Endodermal cell (in vitro differentiated cells): Measurements from ENCODE around the gene UNC5C. TPM values are rescaled to one million over a fixed set of nuclear protein-coding genes. Genes with fewer than 3 reads are reported as not detected.
"Not testable (repeated sequence)": the region's sequence is repeated elsewhere in the genome, so short reads cannot be mapped to it uniquely, and the experiment has no call there.

Experiments used
- DNase-seq: peaks from one replicate; pipeline ENCODE4 v3.0.0-alpha.2; 2017
- H3K27ac ChIP-seq: 2 replicates; pipeline ENCODE4 v1.5.1; 2013; ENCODE audit warnings: mild to moderate bottlenecking, low read depth, low read length, moderate library complexity
- H3K27me3 ChIP-seq: 2 replicates; pipeline ENCODE4 v1.6.1; 2013; ENCODE audit warnings: mild to moderate bottlenecking, low read length, moderate library complexity; ENCODE audit not compliant: insufficient read depth, control insufficient read depth, poor library complexity, severe bottlenecking
- H3K36me3 ChIP-seq: 2 replicates; pipeline ENCODE4 v1.7.0; 2013; ENCODE audit warnings: mild to moderate bottlenecking, low read length, moderate library complexity; ENCODE audit not compliant: control insufficient read depth, insufficient read depth
- H3K4me1 ChIP-seq: one replicate; pipeline ENCODE4 v1.7.0; 2013; ENCODE audit warnings: low read length; ENCODE audit not compliant: control insufficient read depth, insufficient read depth
- H3K4me3 ChIP-seq: 2 replicates; pipeline ENCODE4 v1.5.1; 2013; ENCODE audit warnings: mild to moderate bottlenecking, low read length, moderate library complexity
- H3K9ac ChIP-seq: 2 replicates; pipeline ENCODE4 v1.6.1; 2013; ENCODE audit warnings: mild to moderate bottlenecking, low read length, moderate library complexity; ENCODE audit not compliant: poor library complexity, severe bottlenecking; ENCODE audit errors: extremely low read depth
- H3K9me3 ChIP-seq: 2 replicates; pipeline ENCODE4 v1.6.1; 2013; ENCODE audit warnings: mild to moderate bottlenecking, low read length, moderate library complexity; ENCODE audit not compliant: control insufficient read depth
- H3K27ac Mint-ChIP-seq: 2 replicates; pipeline ENCODE4 v1.8.0; 2020; ENCODE audit warnings: mixed read lengths
- H3K27me3 Mint-ChIP-seq: 2 replicates; pipeline ENCODE4 v1.8.0; 2021; ENCODE audit warnings: mild to moderate bottlenecking, mixed read lengths; ENCODE audit not compliant: insufficient read depth
- H3K36me3 Mint-ChIP-seq: 2 replicates; pipeline ENCODE4 v1.8.0; 2020; ENCODE audit warnings: low read depth, mixed read lengths
- H3K4me1 Mint-ChIP-seq: 2 replicates; pipeline ENCODE4 v1.8.0; 2020; ENCODE audit warnings: mixed read lengths
- H3K4me3 Mint-ChIP-seq: 2 replicates; pipeline ENCODE4 v1.8.0; 2020; ENCODE audit warnings: mild to moderate bottlenecking, moderate library complexity, mixed read lengths
- H3K9me3 Mint-ChIP-seq: 2 replicates; pipeline ENCODE4 v1.8.0; 2020; ENCODE audit warnings: mild to moderate bottlenecking, mixed read lengths
- CTCF ChIP-seq: fragments of 200-600 bp; sonication (generic); conservative IDR thresholded peaks from 2 replicates; pipeline ENCODE4 v1.5.0; 2021; ENCODE audit warnings: antibody characterized with exemption, mild to moderate bottlenecking
- WGBS, 2 experiments: methylation state at CpG; one replicate each; pipeline versions ENCODE4 v1.1.5 to v1.1.7; 2013; ENCODE audit warnings: missing lambda C conversion rate in 2 of 2, mixed read lengths in 1 of 2; ENCODE audit not compliant: insufficient coverage in 1 of 2, insufficient read length in 1 of 2; 5-methylcytosine and 5-hydroxymethylcytosine counted together
- total RNA-seq, 2 donors: library from RNA; stranded (reverse); fragmentation: NEBNext Ultra II Directional in 1 of 2; extraction: Animal tissue kit (Norgen Biotek cat#: 25700) in 1 of 2; gene quantifications; 2 replicates in 1 of 2; 3 replicates in 1 of 2; pipeline ENCODE4 v1.2.1, GENCODE V29; 2021

UNC5C gene
- total RNA-seq, 2 donors from 2014 or later, result 2.0 to 7.2 TPM

GRCh38 chr4:95141361-95141760 is 407.4 kb downstream of the UNC5C start:
- peaks cover under 1% of the 10 kb centered on the region for H3K4me1 Mint-ChIP-seq
- Histone ChIP-seq H3K27ac (no peak overlapping the region), H3K27me3 (no peaks in the 10 kb centered on the region), H3K4me1 (no peaks in the 10 kb centered on the region), H3K9ac (no peak overlapping the region), H3K9me3 (peaks cover 17% of the 10 kb centered on the region), H3K36me3 (no peaks in the 10 kb centered on the region), H3K4me3 (no peak overlapping the region)
- no peak for TF ChIP-seq CTCF
- peaks cover 42% of the 10 kb centered on the region for H3K9me3 Mint-ChIP-seq
- peaks cover 1% of the 10 kb centered on the region for H3K27me3 Mint-ChIP-seq
- no peak overlapping the region for H3K4me3 Mint-ChIP-seq
- peaks cover 10% of the 10 kb centered on the region for H3K36me3 Mint-ChIP-seq
- H3K27ac Mint-ChIP-seq, result no peak overlapping the region
- no peak for DNase-seq
- 89 to 94% methylated on average over 4 to 5 of the region's 5 CpGs for WGBS, 2 experiments

- not testable (repeated sequence) for H3K4me3 Mint-ChIP-seq, H3K27ac Mint-ChIP-seq, H3K36me3 ChIP-seq, H3K9ac ChIP-seq, H3K27me3 ChIP-seq, H3K27ac ChIP-seq, H3K4me1 ChIP-seq, H3K4me3 ChIP-seq, DNase-seq, H3K4me1 Mint-ChIP-seq, H3K27me3 Mint-ChIP-seq
- Mint-ChIP-seq H3K9me3 (peaks cover 57% of the 10 kb centered on the region), H3K36me3 (peaks cover 13% of the 10 kb centered on the region)
- 81 to 90% methylated on average over 6 to 14 of the region's 14 CpGs for WGBS, 2 experiments
- H3K9me3 ChIP-seq, result peaks cover 17% of the 10 kb centered on the region
Measured at GRCh38 chr4:95139424-95139823, 409.3 kb downstream of the UNC5C start.

- H3K4me3 ChIP-seq, DNase-seq, H3K9me3 ChIP-seq, H3K27me3 Mint-ChIP-seq, H3K27ac Mint-ChIP-seq, H3K9ac ChIP-seq, H3K4me1 Mint-ChIP-seq, H3K4me1 ChIP-seq, H3K4me3 Mint-ChIP-seq, H3K36me3 Mint-ChIP-seq, H3K27ac ChIP-seq, H3K27me3 ChIP-seq, H3K36me3 ChIP-seq: not testable (repeated sequence)
- WGBS, 2 experiments, result 89 to 100% methylated on average over 2 to 4 of the region's 4 CpGs
- H3K9me3 Mint-ChIP-seq, result peaks cover 46% of the 10 kb centered on the region
Measured at GRCh38 chr4:95134016-95134415, 414.8 kb downstream of the UNC5C start.

- TF ChIP-seq CTCF, result no peak
- Mint-ChIP-seq H3K27me3 (no peaks in the 10 kb centered on the region), H3K4me3 (no peak overlapping the region), H3K9me3 (peaks cover 14% of the 10 kb centered on the region), H3K36me3 (peaks cover 3% of the 10 kb centered on the region), H3K4me1 (no peaks in the 10 kb centered on the region), H3K27ac (no peak overlapping the region)
- no peak overlapping the region for H3K27ac ChIP-seq
- 93 to 95% methylated on average over 5 to 7 of the region's 7 CpGs for WGBS, 2 experiments
- H3K4me1 ChIP-seq, result no peaks in the 10 kb centered on the region
- H3K36me3 ChIP-seq, result no peaks in the 10 kb centered on the region
- H3K9me3 ChIP-seq, result peaks cover 4% of the 10 kb centered on the region
- H3K4me3 ChIP-seq, result no peak overlapping the region
- no peaks in the 10 kb centered on the region for H3K27me3 ChIP-seq
- H3K9ac ChIP-seq, result no peak overlapping the region
- DNase-seq, result no peak
Measured at GRCh38 chr4:95129821-95130311, 418.9 kb downstream of the UNC5C start.
